GM19035 (cell line): ENCODE results near the gene ZNF331.

ENCODE experiments used
- ATAC-seq: cut with Tn5 transposase; IDR thresholded peaks from one replicate; pipeline ENCODE4 v1.9.1; 2021; ENCODE audit not compliant: unreplicated experiment

The ZNF331 gene

GRCh38 chr19:53571339-53571738 lies 33.4 kb downstream of the ZNF331 start:
- no peak for ATAC-seq

GRCh38 chr19:53576941-53577653 lies 39.2 kb downstream of the ZNF331 start:
- ATAC-seq = no peak

DNA sequence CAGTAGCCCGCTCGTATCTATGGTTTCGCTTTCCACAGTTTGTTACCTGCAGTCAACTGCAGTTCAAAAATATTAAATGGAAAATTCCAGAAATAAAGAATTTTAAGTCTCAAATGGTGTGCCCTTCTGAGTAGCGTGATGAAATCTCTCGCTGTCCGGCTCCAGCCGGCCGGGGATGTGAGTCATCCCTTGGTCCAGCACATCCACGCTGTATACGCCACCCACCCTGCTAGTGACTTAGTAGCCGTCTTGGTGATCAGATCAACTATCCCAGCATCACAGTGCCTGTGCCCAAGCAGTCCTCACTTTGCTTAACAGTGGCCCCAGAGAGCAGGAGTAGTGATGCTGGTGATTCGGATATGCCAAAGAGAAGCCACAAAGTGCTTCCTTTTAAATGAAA lies 40.0 kb downstream of the ZNF331 start:
- ATAC-seq = no peak

DNA sequence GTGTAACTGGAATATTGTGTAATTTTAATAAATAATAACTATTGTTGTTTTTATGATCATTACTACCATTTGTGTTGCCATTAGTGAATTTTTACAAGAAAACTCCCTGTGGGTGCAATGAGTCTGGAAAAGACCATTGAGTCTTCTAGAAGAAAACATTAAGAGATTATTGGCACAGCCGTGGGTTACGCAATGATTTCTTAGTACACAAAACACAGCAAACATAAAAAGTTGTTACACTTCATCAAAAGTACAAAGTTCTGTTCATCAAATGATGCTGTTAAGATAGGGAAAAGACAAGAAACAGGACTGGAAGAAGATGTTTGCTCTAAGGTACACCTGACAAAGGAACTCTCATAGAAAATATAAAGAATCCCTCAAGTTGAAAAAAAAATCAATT lies 41.6 kb downstream of the ZNF331 start:
- no peak for ATAC-seq

GRCh38 chr19:53580871-53581835 lies 43.2 kb downstream of the ZNF331 start:
- ATAC-seq = no peak

GRCh38 chr19:53581871-53582279 lies 43.9 kb downstream of the ZNF331 start:
- no peak for ATAC-seq

GRCh38 chr19:53583181-53583580 lies 45.2 kb downstream of the ZNF331 start:
- no peak for ATAC-seq

DNA sequence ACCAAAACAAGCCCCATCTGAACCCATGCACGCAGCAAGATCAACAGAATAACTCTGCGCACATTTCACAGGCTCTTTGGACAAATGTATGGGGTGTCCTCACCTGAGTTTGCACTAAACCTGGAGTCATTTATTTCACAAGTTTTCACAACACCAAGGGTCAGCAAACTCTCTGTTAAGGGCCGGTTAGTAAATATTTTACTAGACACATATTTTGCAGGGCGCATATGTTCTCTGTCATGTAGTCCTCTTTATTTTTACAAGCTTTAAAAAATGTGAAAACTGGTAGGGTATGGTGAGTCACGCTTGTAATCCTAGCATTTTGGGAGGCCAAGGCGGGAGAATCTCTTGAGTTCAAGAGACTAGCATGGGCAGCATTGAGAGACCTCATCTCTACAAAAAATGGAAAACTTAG lies 48.3 kb downstream of the ZNF331 start:
- ATAC-seq = no peak

- ATAC-seq = no peak
Measured at GRCh38 chr19:53594811-53595509, 57.0 kb downstream of the ZNF331 start.

DNA sequence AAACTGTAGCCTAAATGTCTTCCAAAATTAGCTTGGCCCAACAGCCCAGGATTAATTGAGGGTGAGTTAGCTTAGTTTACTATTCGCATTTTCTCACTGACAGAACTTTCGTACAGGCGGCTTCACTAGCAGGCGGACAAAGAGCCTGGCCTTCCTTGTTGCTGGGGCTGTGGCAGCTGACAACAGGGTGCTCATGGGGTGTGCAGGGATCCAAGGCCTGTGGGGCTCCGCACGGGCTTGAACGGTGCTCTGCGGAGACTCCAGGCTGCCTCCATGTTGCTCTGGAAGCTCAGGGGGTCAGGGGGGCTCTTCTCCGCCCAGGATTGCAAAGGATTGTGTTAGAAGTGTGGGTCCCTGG lies 57.5 kb downstream of the ZNF331 start:
- ATAC-seq = no peak

- ATAC-seq = no peak
Measured at GRCh38 chr19:53596056-53596455, 58.1 kb downstream of the ZNF331 start.

DNA sequence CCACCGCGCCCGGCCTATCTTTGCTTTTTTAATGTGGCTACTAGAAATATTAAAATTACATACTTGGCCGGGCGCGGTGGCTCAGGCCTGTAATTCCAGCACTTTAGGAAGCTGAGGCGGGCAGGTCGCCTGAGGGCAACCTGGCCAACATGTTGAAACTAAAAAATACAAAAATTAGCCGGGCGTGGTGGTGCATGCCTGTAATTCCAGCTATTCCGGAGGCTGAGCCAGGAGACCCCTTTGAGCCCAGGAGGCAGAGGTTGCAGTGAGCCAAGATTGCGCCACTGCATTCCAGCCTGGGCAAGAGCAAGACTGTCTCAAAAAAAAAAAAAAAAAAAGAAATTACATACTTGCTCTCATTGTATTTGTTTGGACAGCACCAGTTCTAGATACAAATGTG lies 59.1 kb downstream of the ZNF331 start:
- no peak for ATAC-seq

DNA sequence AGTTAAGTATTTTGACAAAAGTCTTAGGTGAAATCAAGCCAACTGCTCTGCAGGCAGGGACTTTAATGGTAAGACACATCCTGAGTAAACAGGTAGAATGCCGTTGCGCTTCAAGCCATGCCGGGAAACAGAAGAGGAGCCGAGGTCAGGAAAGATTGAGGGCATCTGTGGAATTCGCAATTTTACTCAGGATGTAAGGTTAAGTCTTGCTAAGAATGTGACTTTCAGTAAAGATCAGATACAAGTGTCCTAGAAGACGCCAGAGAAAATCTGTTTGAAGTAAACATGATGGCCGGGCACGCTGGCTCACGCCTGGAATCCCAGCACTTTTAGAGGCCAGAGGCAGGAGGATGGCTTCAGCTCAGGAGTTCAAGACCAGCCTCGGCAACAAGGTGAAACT lies 60.4 kb downstream of the ZNF331 start:
- no peak for ATAC-seq

- ATAC-seq = no peak
Measured at GRCh38 chr19:53600217-53600616, 62.3 kb downstream of the ZNF331 start.

- no peak for ATAC-seq
Measured at GRCh38 chr19:53606031-53606430, 68.1 kb downstream of the ZNF331 start.

DNA sequence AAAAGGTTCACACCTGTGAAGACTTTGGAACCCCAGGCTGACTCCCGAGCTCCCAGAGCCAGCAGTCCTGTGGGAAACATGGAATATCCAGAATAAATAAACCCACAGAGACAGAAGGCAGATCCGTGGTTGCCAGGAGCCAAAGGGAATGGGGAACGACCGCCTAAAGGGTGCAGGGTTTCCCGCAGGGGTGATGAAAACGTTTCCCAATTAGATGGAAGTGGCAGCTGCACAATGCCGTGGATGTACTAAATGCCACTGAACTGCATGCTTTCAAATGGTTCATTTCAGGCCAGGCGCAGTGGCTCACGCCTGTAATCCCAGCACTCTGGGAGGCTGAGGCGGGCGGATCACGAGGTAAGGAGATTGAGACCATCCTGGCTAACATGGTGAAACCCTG lies 70.4 kb downstream of the ZNF331 start:
- ATAC-seq = no peak

GRCh38 chr19:53612762-53613526 lies 75.0 kb downstream of the ZNF331 start:
- ATAC-seq = no peak

GRCh38 chr19:53621885-53622740 lies 84.2 kb downstream of the ZNF331 start:
- ATAC-seq = no peak

- no peak for ATAC-seq
Measured at GRCh38 chr19:53624771-53625545, 87.0 kb downstream of the ZNF331 start.
